ENCODE measurements around the gene LMNA. TPM values are rescaled to one million over a fixed set of nuclear protein-coding genes. Genes with fewer than 3 reads are reported as not detected.

LMNA gene
- total and polyA plus RNA-seq, 3 donors from 2014 or later, result 162 to 219 (median 189) TPM

GRCh38 chr1:156099282-156099681 is 15.2 kb upstream of the LMNA start:
- no peaks in the 10 kb centered on the region for H3K9me3 ChIP-seq
- TF ChIP-seq CTCF (IDR thresholded peaks at IDR 0.05) (no peak), POLR2A (IDR thresholded peaks at IDR 0.05) (no peak)
- 79 to 83% methylated on average over 3 of the region's 3 CpGs for WGBS, 2 donors
- no peak overlapping the region for H3K27ac ChIP-seq
- no peak overlapping the region for H3K4me3 ChIP-seq
- H3K36me3 ChIP-seq (ENCODE audit: low read depth, missing control alignments), result no peaks in the 10 kb centered on the region
- intact Hi-C loops (cut with DNase I; ENCODE audit: low total_unique reads), result loop anchor here (5.0 kb wide), 1 partner anchor 38 kb away; no protein-coding TSS in a partner anchor
- H3K27me3 ChIP-seq, result no peaks in the 10 kb centered on the region
- no peak for DNase-seq
- H3K4me1 ChIP-seq, result peaks cover 37% of the 10 kb centered on the region

GRCh38 chr1:156100205-156100995 is 14.1 kb upstream of the LMNA start:
- intact Hi-C loops (cut with DNase I; ENCODE audit: low total_unique reads), result no loop called here

DNA sequence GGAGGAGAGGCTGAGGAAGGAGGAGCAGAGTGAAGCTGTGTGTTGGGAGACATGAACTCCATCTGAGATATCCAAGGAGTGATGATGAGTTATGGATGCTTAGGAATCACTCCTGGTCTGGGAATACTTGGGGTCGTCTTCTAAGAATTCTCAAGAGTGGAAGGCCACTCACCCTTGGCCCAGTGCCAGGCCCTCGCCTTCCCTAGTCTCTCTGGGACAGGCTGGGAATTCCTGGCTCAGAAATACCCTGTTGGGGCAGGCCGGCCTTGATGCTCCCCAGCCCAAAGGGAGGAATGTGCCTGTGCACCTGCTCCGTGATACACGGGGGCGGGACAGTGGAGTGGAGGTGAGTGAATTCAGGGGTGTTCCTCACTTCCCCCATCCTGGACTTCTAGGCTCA is 12.6 kb upstream of the LMNA start:
- H3K27ac ChIP-seq, result peak overlapping the region in 1 of 2 donors; percentile 97
- no peak overlapping the region for H3K4me3 ChIP-seq
- H3K27me3 ChIP-seq, result no peaks in the 10 kb centered on the region
- intact Hi-C loops (cut with DNase I; ENCODE audit: low total_unique reads), result no loop called here
- 33 to 60% methylated on average over 2 to 6 of the region's 6 CpGs for WGBS, 2 donors
- no peaks in the 10 kb centered on the region for H3K9me3 ChIP-seq
- no peak for TF ChIP-seq CTCF (IDR thresholded peaks at IDR 0.05)
- TF ChIP-seq POLR2A (IDR thresholded peaks at IDR 0.05), result no peak
- no peaks in the 10 kb centered on the region for H3K36me3 ChIP-seq (ENCODE audit: low read depth, missing control alignments)
- no peak for DNase-seq
- H3K4me1 ChIP-seq, result peaks cover 55% of the 10 kb centered on the region

More at GRCh38 chr1:156100205-156100995, 14.1 kb upstream of the LMNA start:
- H3K36me3 ChIP-seq (ENCODE audit: low read depth, missing control alignments), result no peaks in the 10 kb centered on the region
- TF ChIP-seq POLR2A (IDR thresholded peaks at IDR 0.05) (no peak), CTCF (IDR thresholded peaks at IDR 0.05) (no peak)
- 65 to 67% methylated on average over 4 of the region's 4 CpGs for WGBS, 2 donors
- H3K27ac ChIP-seq, result no peak overlapping the region
- DNase-seq, result no peak
- no peaks in the 10 kb centered on the region for H3K27me3 ChIP-seq
- peaks cover 48% of the 10 kb centered on the region for H3K4me1 ChIP-seq
- H3K4me3 ChIP-seq, result no peak overlapping the region
- no peaks in the 10 kb centered on the region for H3K9me3 ChIP-seq

- Histone ChIP-seq H3K27me3 (no peaks in the 10 kb centered on the region), H3K4me3 (no peak overlapping the region), H3K9me3 (no peaks in the 10 kb centered on the region), H3K4me1 (peaks cover 56% of the 10 kb centered on the region), H3K27ac (peak overlapping the region in 1 of 2 donors; percentile 97), H3K36me3 (ENCODE audit: low read depth, missing control alignments) (no peaks in the 10 kb centered on the region)
- DNase-seq, result no peak
- 73 to 80% methylated on average over 14 to 16 of the region's 16 CpGs for WGBS, 2 donors
- no peak for TF ChIP-seq POLR2A (IDR thresholded peaks at IDR 0.05)
- no peak for TF ChIP-seq CTCF (IDR thresholded peaks at IDR 0.05)
- intact Hi-C loops (cut with DNase I; ENCODE audit: low total_unique reads), result no loop called here
These were observed 11.6 kb upstream of the LMNA start for GRCh38 chr1:156102633-156103511.
